Measurements from ENCODE around the gene DHX16. TPM values are rescaled to one million over a fixed set of nuclear protein-coding genes. Genes with fewer than 3 reads are reported as not detected.
A peak's percentile ranks its signal among the peaks of the same experiment; 100 is the strongest.

The DHX16 gene
- total and polyA plus RNA-seq, 9 of the 15 experiments (the other 6 are each of a cell fraction or from before 2014, with no cell fraction given) = 14.6 to 66.1 (median 47.5) TPM

GRCh38 chr6:30616811-30617564, 55.8 kb downstream of the DHX16 start, which contains the start of gene PPP1R10:
Gene PPP1R10, minus strand, starts transcription at chr6:30617243. Its CDS starts 7,299 bp downstream, at chr6:30609944.
- Histone ChIP-seq H3K27ac (ENCODE audit: extremely low read depth, low read depth, low read length) (peak within 1 kb of the TSS; percentile 99), H3K4me2 (ENCODE audit: insufficient read depth, low read length) (peak within 1 kb of the TSS; percentile 99), H3K27me3 (ENCODE audit: control insufficient read depth in 2 of 2, insufficient read depth in 2 of 2, low read length in 2 of 2) (no peaks in the 10 kb centered on the region), H3K4me1 (replicated peaks in 1 of 2; ENCODE audit: control insufficient read depth in 2 of 2, insufficient read depth in 2 of 2, low read length in 2 of 2) (peaks cover 4 to 26% of the 10 kb centered on the region in 2 experiments; a peak in 4 of 5 replicates), H3K36me3 (ENCODE audit: control insufficient read depth, insufficient read depth, low read length) (peaks cover 69% of the 10 kb centered on the region), H3K9me1 (ENCODE audit: control insufficient read depth, insufficient read depth, low read length) (no peaks in the 10 kb centered on the region), H3K4me3 (peak within 1 kb of the TSS; percentile 68), H3K9me3 (replicated peaks; ENCODE audit: control insufficient read depth, insufficient read depth, low read depth, low read length) (no peaks in the 10 kb centered on the region), H4K20me1 (replicated peaks; ENCODE audit: control insufficient read depth, insufficient read depth, low read length) (peaks cover 8% of the 10 kb centered on the region; the same call in 1 of the 2 replicates), H3K79me2 (ENCODE audit: control insufficient read depth, insufficient read depth, low read length) (peaks cover 76% of the 10 kb centered on the region), H3K9ac (ENCODE audit: insufficient read depth in 1 of 2, low read depth in 2 of 2, low read length in 2 of 2) (peak within 1 kb of the TSS; percentile 92 to 99), H2AFZ (ENCODE audit: low read depth, low read length) (peak within 1 kb of the TSS; percentile 97)
- ATAC-seq (peak; percentile 77), DNase-seq (ENCODE audit: extremely low read depth in 1 of 4, low spot score in 3 of 4) (peak; percentile 96 to 100 (median 98)), FAIRE-seq (peak; percentile 99)
- WGBS (ENCODE audit: insufficient coverage, low coverage, missing lambda C conversion rate) = under 1% methylated on average over 40 of the region's 40 CpGs
- in situ Hi-C loops (cut with MboI) (no loop called here), intact Hi-C loops (cut with micrococcal nuclease) (loop anchor here (1.0 to 5.0 kb wide), 3 partner anchors 30 to 210 kb away; partner anchors contain the start of genes C6orf136 and MDC1)
- BruUV-seq (replicated peaks) = TSS peak; percentile 77
- ChIA-PET CTCF (ENCODE audit: low intra/inter-chr PET ratio) (no interaction called here), POLR2A (interaction anchor here (0.6 to 1.8 kb wide), 15 partner anchors 9 to 266 kb away, joined by 3 to 8 read pairs (median 6); partner anchors contain the start of gene C6orf136)
- TF ChIP-seq PML (IDR thresholded peaks at IDR 0.05; ENCODE audit: low read length) = peak; percentile 99
- no peak for TF ChIP-seq REST (IDR thresholded peaks at IDR 0.05; ENCODE audit: borderline replicate concordance)
- peak; percentile 80 for TF ChIP-seq REST (CRISPR knock-in tag; IDR thresholded peaks at IDR 0.05; ENCODE audit: low read depth)
- peak; percentile 16 for TF ChIP-seq POU5F1 (IDR thresholded peaks at IDR 0.05; ENCODE audit: borderline replicate concordance, low read depth, low read length, partially characterized antibody)
- TF ChIP-seq ZNF253 (CRISPR knock-in tag; conservative IDR thresholded peaks at IDR 0.05) = peak; percentile 95
- peak; percentile 67; the same call in 1 of the 2 replicates for TF ChIP-seq HCFC1 (IDR thresholded peaks at IDR 0.05; ENCODE audit: low read depth, low read length)
- peak; percentile 65 to 89 for TF ChIP-seq ARNT (IDR thresholded peaks at IDR 0.05)
- TF ChIP-seq TBP (optimal IDR thresholded peaks at IDR 0.05; ENCODE audit: low read depth, low read length) = no peak
- TF ChIP-seq FOXP1 (CRISPR knock-in tag; IDR thresholded peaks at IDR 0.05) = peak; percentile 26; the same call in 1 of the 2 replicates
- TF ChIP-seq BCLAF1 (IDR thresholded peaks at IDR 0.05; ENCODE audit: borderline replicate concordance in 1 of 2, control insufficient read depth in 1 of 2, low read depth in 2 of 2, low read length in 1 of 2) = peak in 1 of 2 experiments; percentile 93; a peak in 1 of 4 replicates

Data from K562 (cell line).